Inflammatory macrophage treated with lipopolysaccharide for 4 hours (primary cell): ENCODE results near the gene EPHA8.

Experiments
- DNase-seq: peaks from one replicate; pipeline ENCODE4 v3.0.0-alpha.2; 2020

EPHA8 gene

GRCh38 chr1:22537441-22538139 lies 25.7 kb upstream of the EPHA8 start:
- no peak for DNase-seq

GRCh38 chr1:22539510-22540118 lies 23.7 kb upstream of the EPHA8 start:
- no peak for DNase-seq

GRCh38 chr1:22540337-22540736 lies 23.0 kb upstream of the EPHA8 start:
- DNase-seq: no peak

- no peak for DNase-seq
Measured at GRCh38 chr1:22542886-22543285, 20.4 kb upstream of the EPHA8 start.

- no peak for DNase-seq
Measured at GRCh38 chr1:22543679-22544078, 19.6 kb upstream of the EPHA8 start.

GRCh38 chr1:22544606-22545005 lies 18.7 kb upstream of the EPHA8 start:
- no peak for DNase-seq

- DNase-seq: no peak
Measured at GRCh38 chr1:22545141-22545540, 18.1 kb upstream of the EPHA8 start.

- DNase-seq: no peak
Measured at GRCh38 chr1:22547186-22547817, 16.0 kb upstream of the EPHA8 start.

- no peak for DNase-seq
Measured at GRCh38 chr1:22547818-22548462, 15.3 kb upstream of the EPHA8 start.

GRCh38 chr1:22550021-22550420 lies 13.3 kb upstream of the EPHA8 start:
- no peak for DNase-seq

- no peak for DNase-seq
Measured at GRCh38 chr1:22551591-22551990, 11.7 kb upstream of the EPHA8 start.

- no peak for DNase-seq
Measured at GRCh38 chr1:22552021-22552420, 11.3 kb upstream of the EPHA8 start.

- DNase-seq: no peak
Measured at GRCh38 chr1:22553104-22553880, 10.0 kb upstream of the EPHA8 start.

GRCh38 chr1:22553991-22554522 lies 9.2 kb upstream of the EPHA8 start:
- no peak for DNase-seq

GRCh38 chr1:22555371-22555656 lies 8.0 kb upstream of the EPHA8 start:
- no peak for DNase-seq

GRCh38 chr1:22556391-22557104 lies 6.7 kb upstream of the EPHA8 start:
- no peak for DNase-seq

GRCh38 chr1:22557341-22557950 lies 5.8 kb upstream of the EPHA8 start:
- DNase-seq: no peak

GRCh38 chr1:22563671-22564602 lies 648 bp downstream of the EPHA8 start:
- DNase-seq: no peak

GRCh38 chr1:22566161-22566560 lies 2.9 kb downstream of the EPHA8 start:
- no peak for DNase-seq

GRCh38 chr1:22567197-22567596 lies 3.9 kb downstream of the EPHA8 start:
- DNase-seq: no peak

- DNase-seq: no peak
Measured at GRCh38 chr1:22567994-22568393, 4.7 kb downstream of the EPHA8 start.
